GM12878 (cell line): ENCODE data around the gene ZNF692. TPM values are rescaled to one million over a fixed set of nuclear protein-coding genes. Genes with fewer than 3 reads are reported as not detected.
A peak's percentile ranks its signal among the peaks of the same experiment; 100 is the strongest.

Source experiments
- ATAC-seq: fragments of 200-7000 bp; cut with Tn5 transposase; 3 replicates; pipeline ENCODE4 v1.9.1; 2020; ENCODE audit warnings: mild to moderate bottlenecking, moderate library complexity
- BruUV-seq: library from RNA; stranded (reverse); fragments of 400-500 nt; replicated peaks from 2 replicates; lab custom pipeline; 2021; lab: Mats Ljungman, UMichigan
- CTCF ChIA-PET: fragments of 300-600 bp; sonication (Branson Sonifier 250); formaldehyde crosslinking; extraction: SDS; loops from one replicate; lab custom pipeline; 2021; ENCODE audit warnings: inconsistent platforms; lab: Yijun Ruan, JAX
- POLR2A ChIA-PET: fragments of 350-600 bp; formaldehyde crosslinking; extraction: SDS; loops from one replicate; lab custom pipeline; 2021; ENCODE audit warnings: inconsistent platforms; lab: Charles Lee
- RAD21 ChIA-PET: fragments of 300-600 bp; sonication (Branson Sonifier 250); formaldehyde crosslinking; loops from one replicate; lab custom pipeline; 2023; ENCODE audit warnings: antibody characterized with exemption; ENCODE audit not compliant: unreplicated experiment; lab: Charles Lee
- SMC1A ChIA-PET: fragments of 300-600 bp; sonication (Branson Sonifier 250); formaldehyde crosslinking; loops from one replicate; lab custom pipeline; 2023; ENCODE audit not compliant: unreplicated experiment, uncharacterized antibody; lab: Charles Lee
- DNase-seq: peaks from one replicate; pipeline ENCODE4 v3.0.0-alpha.2; 2011; ENCODE audit warnings: low read depth, low spot score
- FAIRE-seq: peaks from 3 replicates; lab custom pipeline; 2011; peaks lifted over from hg19 to GRCh38; lab: Jason Lieb, UNC
- H2AFZ ChIP-seq: 2 replicates; pipeline ENCODE4 v1.6.0; 2011; ENCODE audit warnings: low read depth, low read length, control low read depth; ENCODE audit not compliant: control insufficient read depth
- H3K27ac ChIP-seq: 2 replicates; pipeline ENCODE4 v1.5.1; 2011; ENCODE audit warnings: control low read depth; ENCODE audit not compliant: control insufficient read depth, insufficient read depth
- H3K27me3 ChIP-seq, 2 experiments: replicated peaks in 1 of 2; 2 replicates each; pipeline versions ENCODE4 v1.6.0 to v1.6.1; 2011; ENCODE audit warnings: low read length in 1 of 2; ENCODE audit not compliant: control insufficient read depth in 2 of 2, insufficient read depth in 2 of 2
- H3K36me3 ChIP-seq, 2 experiments: 2 replicates each; pipeline ENCODE4 v1.5.1; 2011; ENCODE audit warnings: low read length in 1 of 2; ENCODE audit not compliant: control insufficient read depth in 2 of 2, insufficient read depth in 2 of 2
- H3K4me1 ChIP-seq: 2 replicates; pipeline ENCODE4 v1.6.1; 2011; ENCODE audit warnings: mild to moderate bottlenecking, low read length, moderate library complexity, mixed read lengths; ENCODE audit not compliant: control insufficient read depth, insufficient read depth
- H3K4me2 ChIP-seq: 2 replicates; pipeline ENCODE4 v1.6.0; 2011; ENCODE audit warnings: control low read depth; ENCODE audit not compliant: control insufficient read depth, insufficient read depth
- H3K4me3 ChIP-seq: fragments of 200-600 bp; sonication (generic); 2 replicates; pipeline ENCODE4 v1.5.1; 2016
- H3K79me2 ChIP-seq: 2 replicates; pipeline ENCODE4 v1.6.0; 2011; ENCODE audit warnings: low read length; ENCODE audit not compliant: control insufficient read depth, insufficient read depth
- H3K9ac ChIP-seq: 2 replicates; pipeline ENCODE4 v1.8.0; 2011; ENCODE audit warnings: low read length, control low read depth, mixed read lengths; ENCODE audit not compliant: control insufficient read depth, insufficient read depth
- H3K9me3 ChIP-seq: replicated peaks from 3 replicates; pipeline ENCODE4 v1.5.1; 2011; ENCODE audit warnings: mild to moderate bottlenecking, low read length; ENCODE audit not compliant: control insufficient read depth, insufficient read depth
- H4K20me1 ChIP-seq: 2 replicates; pipeline ENCODE4 v1.6.0; 2011; ENCODE audit not compliant: control insufficient read depth, insufficient read depth
- ASH2L ChIP-seq: fragments of 300-600, 200-600 bp; sonication (generic); IDR thresholded peaks from 2 replicates; pipeline ENCODE4 v1.6.1; 2017; ENCODE audit warnings: low read depth, mild to moderate bottlenecking, borderline replicate concordance
- BACH1 ChIP-seq: fragments of 450-650 bp; IDR thresholded peaks from 2 replicates; pipeline ENCODE4 v1.6.1; 2017; ENCODE audit warnings: mild to moderate bottlenecking, borderline replicate concordance
- BHLHE40 ChIP-seq, 2 experiments: fragments of 450-650 bp in 1 of 2; IDR thresholded peaks; 2 replicates each; pipeline ENCODE4 v1.6.1; 2011 to 2017; ENCODE audit warnings: low read depth in 2 of 2, borderline replicate concordance in 1 of 2, improper control_type of control experiment in 1 of 2, low read length in 1 of 2, mild to moderate bottlenecking in 1 of 2
- CREM ChIP-seq: IDR thresholded peaks from 2 replicates; pipeline ENCODE4 v1.6.1; 2014; ENCODE audit warnings: antibody characterized with exemption, low read depth
- HCFC1 ChIP-seq: fragments of 150-350 bp; IDR thresholded peaks from 2 replicates; pipeline ENCODE4 v1.6.1; 2014; ENCODE audit warnings: low read length
- IRF4 ChIP-seq: IDR thresholded peaks from 2 replicates; pipeline ENCODE4 v1.6.1; 2011; ENCODE audit warnings: low read depth, low read length
- NBN ChIP-seq: fragments of 450-650 bp; IDR thresholded peaks from 2 replicates; pipeline ENCODE4 v1.6.1; 2016
- POLR2A ChIP-seq: IDR thresholded peaks from 2 replicates; pipeline ENCODE4 v1.6.1; 2011; ENCODE audit warnings: low read depth, mild to moderate bottlenecking, low read length
- SIN3A ChIP-seq: IDR thresholded peaks from 2 replicates; pipeline ENCODE4 v1.6.1; 2012; ENCODE audit warnings: low read depth, low read length, improper control_type of control experiment
- TAF1 ChIP-seq: IDR thresholded peaks from 2 replicates; pipeline ENCODE4 v1.6.1; 2011; ENCODE audit warnings: mild to moderate bottlenecking, low read depth, low read length, borderline replicate concordance
- TCF7 ChIP-seq: IDR thresholded peaks from 2 replicates; pipeline ENCODE4 v1.6.1; 2014; ENCODE audit warnings: antibody characterized with exemption, borderline replicate concordance
- WRNIP1 ChIP-seq: IDR thresholded peaks from 2 replicates; pipeline ENCODE4 v1.6.1; 2011; ENCODE audit warnings: low read depth, low read length, improper control_type of control experiment, borderline replicate concordance
- ZNF687 ChIP-seq: fragments of 450-650 bp; IDR thresholded peaks from 2 replicates; pipeline ENCODE4 v1.6.1; 2017; ENCODE audit warnings: mild to moderate bottlenecking, moderate library complexity
- WGBS: methylation state at CpG from one replicate; pipeline ENCODE4 v1.1.6; 2016; ENCODE audit warnings: low lambda C conversion rate; ENCODE audit not compliant: insufficient replicate concordance, insufficient coverage; ENCODE audit errors: missing lambda C conversion rate; 5-methylcytosine and 5-hydroxymethylcytosine counted together
- in situ Hi-C: fragments of 300-500 bp; cut with MboI; formaldehyde crosslinking; loops from 9 replicates; pipeline ENCODE4 v1.14.3; 2018; ENCODE audit warnings: mixed read lengths
- intact Hi-C: fragments of 100-400 bp; cut with micrococcal nuclease; formaldehyde crosslinking; loops from one replicate; pipeline ENCODE4 v1.14.2; 2022; ENCODE audit not compliant: unreplicated experiment
- polyA plus RNA-seq, 11 experiments: library from polyadenylated mRNA; depleted of rRNA in 4 of 11; unstranded in 6 of 11; stranded (reverse) in 5 of 11; fragments of >200 nt; fragmentation: Nextera tagmentation in 4 of 11; fragmentation: Illumina TruSeq in 1 of 11; extraction: Ambion mirVana in 4 of 11; extraction: Trizol in 1 of 11; gene quantifications; 1 replicate in 1 of 11; 2 replicates in 10 of 11; pipeline versions ENCODE4 v1.2.1 to v1.2.3, GENCODE V29; 2011 to 2016; ENCODE audit warnings: inconsistent platforms in 2 of 11, missing spikeins in 2 of 11, low read depth in 1 of 11
- total RNA-seq, 4 experiments: library from RNA; depleted of rRNA in 3 of 4; stranded (reverse); fragments of >200 nt in 3 of 4; fragmentation: Illumina TruSeq in 1 of 4; extraction: Trizol in 1 of 4; gene quantifications; 2 replicates each; pipeline versions ENCODE4 v1.2.1 to v1.2.3, GENCODE V29; 2013 to 2021
- TF ChIP-seq, protein P1 (sequence below): fragments of 450-650 bp; formaldehyde crosslinking; IDR thresholded peaks from 2 replicates; pipeline ENCODE4 v1.4.0; 2022; ENCODE audit warnings: mild to moderate bottlenecking, moderate library complexity
- TF ChIP-seq, protein P2 (sequence below): fragments of 450-650 bp; IDR thresholded peaks from 2 replicates; pipeline ENCODE4 v1.6.1; 2016; ENCODE audit warnings: mild to moderate bottlenecking

The ZNF692 gene
- total and polyA plus RNA-seq, 10 of the 15 experiments (the other 5 are each of a cell fraction or from before 2014, with no cell fraction given), result 5.3 to 76.6 (median 36.9) TPM

GRCh38 chr1:248852481-248853405 is 6.1 kb downstream of the ZNF692 start:
- peak; percentile 69 for ATAC-seq
- Histone ChIP-seq H3K4me2 (peak overlapping the region; percentile 44), H3K36me3 (peaks cover 25 to 26% of the 10 kb centered on the region in 2 experiments; a peak in 3 of 4 replicates), H3K79me2 (peaks cover 16% of the 10 kb centered on the region), H4K20me1 (no peaks in the 10 kb centered on the region), H3K9ac (no peak overlapping the region; the same call in 1 of the 2 replicates), H3K27me3 (no peaks in the 10 kb centered on the region), H3K9me3 (no peaks in the 10 kb centered on the region), H3K27ac (peak overlapping the region; percentile 49; the same call in 1 of the 2 replicates), H2AFZ (no peak overlapping the region), H3K4me3 (no peak overlapping the region), H3K4me1 (peaks cover 17% of the 10 kb centered on the region)
- no TSS peak for BruUV-seq
- CTCF ChIA-PET, result interaction anchor here (2.6 to 8.9 kb wide), 2 partner anchors 11 to 15 kb away, joined by 8 to 60 read pairs; partner anchors contain the start of gene ZNF672
- intact Hi-C loops, result no loop called here
- SMC1A ChIA-PET, result interaction anchor here (0.9 kb wide), 1 partner anchor 11 kb away, joined by 6 read pairs; no protein-coding TSS in a partner anchor
- DNase-seq, result no peak
- 83% methylated on average over 7 of the region's 7 CpGs for WGBS
- in situ Hi-C loops, result no loop called here
- POLR2A ChIA-PET, result interaction anchor here (0.6 to 1.5 kb wide), 3 partner anchors 9 to 14 kb away, joined by 5 read pairs; no protein-coding TSS in a partner anchor
- FAIRE-seq, result peak; percentile 18
- RAD21 ChIA-PET, result no interaction called here
- TF ChIP-seq, protein P1, sequence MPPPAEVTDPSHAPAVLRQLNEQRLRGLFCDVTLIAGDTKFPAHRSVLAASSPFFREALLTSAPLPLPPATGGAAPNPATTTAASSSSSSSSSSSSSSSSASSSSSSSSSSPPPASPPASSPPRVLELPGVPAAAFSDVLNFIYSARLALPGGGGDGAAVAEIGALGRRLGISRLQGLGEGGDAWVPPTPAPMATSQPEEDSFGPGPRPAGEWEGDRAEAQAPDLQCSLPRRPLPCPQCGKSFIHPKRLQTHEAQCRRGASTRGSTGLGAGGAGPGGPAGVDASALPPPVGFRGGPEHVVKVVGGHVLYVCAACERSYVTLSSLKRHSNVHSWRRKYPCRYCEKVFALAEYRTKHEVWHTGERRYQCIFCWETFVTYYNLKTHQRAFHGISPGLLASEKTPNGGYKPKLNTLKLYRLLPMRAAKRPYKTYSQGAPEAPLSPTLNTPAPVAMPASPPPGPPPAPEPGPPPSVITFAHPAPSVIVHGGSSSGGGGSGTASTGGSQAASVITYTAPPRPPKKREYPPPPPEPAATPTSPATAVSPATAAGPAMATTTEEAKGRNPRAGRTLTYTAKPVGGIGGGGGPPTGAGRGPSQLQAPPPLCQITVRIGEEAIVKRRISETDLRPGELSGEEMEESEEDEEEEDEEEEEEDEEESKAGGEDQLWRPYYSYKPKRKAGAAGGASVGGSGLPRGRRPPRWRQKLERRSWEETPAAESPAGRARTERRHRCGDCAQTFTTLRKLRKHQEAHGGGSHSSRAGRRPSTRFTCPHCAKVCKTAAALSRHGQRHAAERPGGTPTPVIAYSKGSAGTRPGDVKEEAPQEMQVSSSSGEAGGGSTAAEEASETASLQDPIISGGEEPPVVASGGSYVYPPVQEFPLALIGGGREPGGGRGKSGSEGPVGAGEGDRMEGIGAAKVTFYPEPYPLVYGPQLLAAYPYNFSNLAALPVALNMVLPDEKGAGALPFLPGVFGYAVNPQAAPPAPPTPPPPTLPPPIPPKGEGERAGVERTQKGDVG (CRISPR knock-in tag), result no peak
- TF ChIP-seq HCFC1, result no peak
- TF ChIP-seq, protein P2, sequence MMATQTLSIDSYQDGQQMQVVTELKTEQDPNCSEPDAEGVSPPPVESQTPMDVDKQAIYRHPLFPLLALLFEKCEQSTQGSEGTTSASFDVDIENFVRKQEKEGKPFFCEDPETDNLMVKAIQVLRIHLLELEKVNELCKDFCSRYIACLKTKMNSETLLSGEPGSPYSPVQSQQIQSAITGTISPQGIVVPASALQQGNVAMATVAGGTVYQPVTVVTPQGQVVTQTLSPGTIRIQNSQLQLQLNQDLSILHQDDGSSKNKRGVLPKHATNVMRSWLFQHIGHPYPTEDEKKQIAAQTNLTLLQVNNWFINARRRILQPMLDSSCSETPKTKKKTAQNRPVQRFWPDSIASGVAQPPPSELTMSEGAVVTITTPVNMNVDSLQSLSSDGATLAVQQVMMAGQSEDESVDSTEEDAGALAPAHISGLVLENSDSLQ, result peak; percentile 21; the same call in 1 of the 2 replicates
- TF ChIP-seq SIN3A, result no peak
- no peak for TF ChIP-seq CREM
- TF ChIP-seq ZNF687, result peak; percentile 28; the same call in 1 of the 2 replicates
- TF ChIP-seq WRNIP1, result no peak
- TF ChIP-seq BHLHE40 (IDR thresholded peaks at IDR 0.05; ENCODE audit: borderline replicate concordance in 1 of 2, low read depth in 2 of 2, low read length in 1 of 2), result peak; percentile 37 to 45; a peak in 2 of 4 replicates
- no peak for TF ChIP-seq BACH1
- no peak for TF ChIP-seq ASH2L
- TF ChIP-seq TAF1, result no peak
- TF ChIP-seq POLR2A, result peak; percentile 54; the same call in 1 of the 2 replicates
- TF ChIP-seq TCF7, result no peak
- TF ChIP-seq NBN, result no peak
- TF ChIP-seq IRF4, result no peak
